Heart left ventricle (tissue), 13 donors: Measurements from ENCODE around the gene OPN1SW.

ENCODE experiments used
- CTCF ChIP-seq, 12 donors: fragments of 200-600 bp; sonication (generic) in 4 of 12; IDR thresholded peaks; one replicate each; pipeline versions ENCODE4 v1.5.0 to v1.8.0; 2018 to 2022; ENCODE audit warnings: antibody characterized with exemption in 12 of 12, mild to moderate bottlenecking in 5 of 12
- POLR2A ChIP-seq, 2 donors: fragments of 450-650 bp; IDR thresholded peaks; one replicate each; pipeline ENCODE4 v1.6.1; 2017; ENCODE audit warnings: antibody characterized with exemption in 2 of 2, mild to moderate bottlenecking in 2 of 2, moderate library complexity in 2 of 2
- donor health status: ischemic (EF 13 %, LVEDD 7.1; RV severe dilation, severe dysfunction).
- donor health status: DM: no; HTN: yes; CAD: no.
- donor health status: DM: no; HTN: no; CAD: no.
- donor health status: ischemic (EF 25% LVEDD 6.9; RV normal size, moderate dysfunction).
- donor health status: ischemic (EF 25% LVEDD 5.7; RV mildly dilated, moderate dysfunction).
- donor health status: ischemic (EF 35%, LVEDD 5.7; RV mildly dilated, moderate dysfunction).
- donor health status: nonischemic (EF 11% LVEDD 7.7; RV severe dilation, severe dysfunction).
- donor health status: DM: yes; HTN: yes; CAD: no.
- donor health status: PGD.
- donor health status: ischemic (EF 29% LVEDD 5.4; RV normal size, mild dysfunction).
- donor health status: nonischemic (EF 23%, LVEDD 6.1; RV moderate dilation, normal function).

GRCh38 chr7:128794020-128794419 lies 18.4 kb upstream of the OPN1SW start:
- peak in 2 of 12 donors; percentile 5 to 19 for TF ChIP-seq CTCF (IDR thresholded peaks at IDR 0.05)
- TF ChIP-seq POLR2A (IDR thresholded peaks at IDR 0.05), result no peak
